ENCODE data around the gene RGS19. TPM values are rescaled to one million over a fixed set of nuclear protein-coding genes. Genes with fewer than 3 reads are reported as not detected.

The RGS19 gene
- total and polyA plus RNA-seq, 11 donors: 3.2 to 25.6 (median 5.3) TPM

GRCh38 chr20:64072498-64073063, 6.7 kb downstream of the RGS19 start:
- Histone ChIP-seq H3K27ac (no peak overlapping the region), H3K36me3 (peaks cover 0 to 43% (median 20%) of the 10 kb centered on the region in 9 donors), H3K27me3 (no peaks in the 10 kb centered on the region), H3K4me3 (no peak overlapping the region), H3K4me1 (peaks cover 0 to 11% (median 0%) of the 10 kb centered on the region in 12 donors), H3K9me3 (no peaks in the 10 kb centered on the region)
- no peak for DNase-seq
- intact Hi-C loops (cut with DNase I): no loop called here
- 72 to 87% (median 83%) methylated on average over 5 to 14 of the region's 14 CpGs for WGBS, 4 donors
- ATAC-seq: no peak
- TF ChIP-seq CTCF (IDR thresholded peaks at IDR 0.05): no peak
- no peak for TF ChIP-seq POLR2A (IDR thresholded peaks at IDR 0.05)

- intact Hi-C loops (cut with DNase I): no loop called here
- ATAC-seq (no peak), DNase-seq (no peak)
- Histone ChIP-seq H3K9me3 (no peaks in the 10 kb centered on the region), H3K27ac (no peak overlapping the region), H3K4me1 (peaks cover 0 to 10% (median 0%) of the 10 kb centered on the region in 12 donors), H3K4me3 (no peak overlapping the region), H3K27me3 (no peaks in the 10 kb centered on the region), H3K36me3 (peaks cover 0 to 43% (median 20%) of the 10 kb centered on the region in 9 donors)
- no peak for TF ChIP-seq POLR2A (IDR thresholded peaks at IDR 0.05)
- no peak for TF ChIP-seq CTCF (IDR thresholded peaks at IDR 0.05)
- WGBS, 4 donors: 88 to 92% (median 90%) methylated on average over 28 to 30 of the region's 30 CpGs
These were observed 7.7 kb downstream of the RGS19 start for GRCh38 chr20:64071341-64072332.

- H3K27ac ChIP-seq: no peak overlapping the region
- no peaks in the 10 kb centered on the region for H3K27me3 ChIP-seq
- WGBS, 4 donors: 89 to 95% (median 94%) methylated on average over 21 to 31 of the region's 31 CpGs
- TF ChIP-seq POLR2A (IDR thresholded peaks at IDR 0.05) (no peak), CTCF (IDR thresholded peaks at IDR 0.05) (no peak)
- no peak overlapping the region for H3K4me3 ChIP-seq
- peaks cover 0 to 15% (median 0%) of the 10 kb centered on the region in 12 donors for H3K4me1 ChIP-seq
- no peaks in the 10 kb centered on the region for H3K9me3 ChIP-seq
- no peak for DNase-seq
- intact Hi-C loops (cut with DNase I): no loop called here
- no peak for ATAC-seq
- peaks cover 0 to 33% (median 20%) of the 10 kb centered on the region in 9 donors for H3K36me3 ChIP-seq
These were observed 8.9 kb downstream of the RGS19 start for GRCh38 chr20:64070244-64070993.

Data from heart left ventricle (tissue), 16 donors.